ENCODE results near the gene NKX6-2. TPM values are rescaled to one million over a fixed set of nuclear protein-coding genes. Genes with fewer than 3 reads are reported as not detected.

The NKX6-2 gene
- total and polyA plus RNA-seq, 10 of the 15 experiments (the other 5 are each of a cell fraction or from before 2014, with no cell fraction given), result 0.45 to 1.8 TPM; not detected in 8

GRCh38 chr10:132740588-132740987 is 45.4 kb downstream of the NKX6-2 start:
- BruUV-seq (replicated peaks), result no TSS peak
- Histone ChIP-seq H3K79me2 (ENCODE audit: control insufficient read depth, insufficient read depth, low read length) (no peaks in the 10 kb centered on the region), H3K4me3 (no peak overlapping the region), H3K27ac (ENCODE audit: control insufficient read depth, insufficient read depth) (no peak overlapping the region), H3K4me2 (ENCODE audit: control insufficient read depth, insufficient read depth) (no peak overlapping the region), H3K4me1 (ENCODE audit: control insufficient read depth, insufficient read depth, low read length) (no peaks in the 10 kb centered on the region), H3K36me3 (ENCODE audit: control insufficient read depth in 2 of 2, insufficient read depth in 2 of 2, low read length in 1 of 2) (no peaks in the 10 kb centered on the region; a peak in 1 of 4 replicates), H2AFZ (ENCODE audit: control insufficient read depth, low read depth, low read length) (no peak overlapping the region), H3K27me3 (replicated peaks in 1 of 2; ENCODE audit: control insufficient read depth in 2 of 2, insufficient read depth in 2 of 2, low read length in 1 of 2) (no peaks in the 10 kb centered on the region), H3K9ac (ENCODE audit: control insufficient read depth, insufficient read depth, low read length) (no peak overlapping the region), H4K20me1 (ENCODE audit: control insufficient read depth, insufficient read depth) (no peaks in the 10 kb centered on the region), H3K9me3 (replicated peaks; ENCODE audit: control insufficient read depth, insufficient read depth, low read length) (no peaks in the 10 kb centered on the region)
- RAD21 ChIA-PET (ENCODE audit: unreplicated experiment), result no interaction called here
- in situ Hi-C loops (cut with MboI), result no loop called here
- CTCF ChIA-PET, result no interaction called here
- DNase-seq (ENCODE audit: low read depth, low spot score) (no peak), ATAC-seq (no peak), FAIRE-seq (no peak)
- intact Hi-C loops (cut with micrococcal nuclease; ENCODE audit: unreplicated experiment), result no loop called here
- TF ChIP-seq MLLT1 (IDR thresholded peaks at IDR 0.05), result no peak
- no peak for TF ChIP-seq LARP7 (IDR thresholded peaks at IDR 0.05)
- TF ChIP-seq PML (IDR thresholded peaks at IDR 0.05; ENCODE audit: low read length), result no peak
- no peak for TF ChIP-seq NBN (IDR thresholded peaks at IDR 0.05)
- TF ChIP-seq SUZ12 (IDR thresholded peaks at IDR 0.05; ENCODE audit: unreplicated experiment), result no peak
- TF ChIP-seq ASH2L (IDR thresholded peaks at IDR 0.05; ENCODE audit: borderline replicate concordance, low read depth), result no peak
- no peak for TF ChIP-seq SKIL (IDR thresholded peaks at IDR 0.05; ENCODE audit: low read depth, poor library complexity, severe bottlenecking)
- no peak for TF ChIP-seq ZNF384 (IDR thresholded peaks at IDR 0.05; ENCODE audit: borderline replicate concordance, low read depth, low read length)
- no peak for TF ChIP-seq BACH1 (IDR thresholded peaks at IDR 0.05; ENCODE audit: borderline replicate concordance)
- no peak for TF ChIP-seq NFYB (IDR thresholded peaks at IDR 0.05; ENCODE audit: insufficient read depth, low read depth, low read length)
- TF ChIP-seq CHD4 (IDR thresholded peaks at IDR 0.05), result no peak
- TF ChIP-seq CTCF (IDR thresholded peaks at IDR 0.05 in 2 of 3, conservative IDR thresholded peaks at IDR 0.05 in 1 of 3; ENCODE audit: control insufficient read depth in 2 of 3, extremely low read depth in 1 of 3, insufficient read depth in 1 of 3, low read depth in 3 of 3, low read length in 3 of 3), result no peak
- TF ChIP-seq RBBP5 (conservative IDR thresholded peaks at IDR 0.05), result no peak
- no peak for TF ChIP-seq NR2F1 (conservative IDR thresholded peaks at IDR 0.05)
- POLR2A ChIA-PET, result no interaction called here
- SMC1A ChIA-PET (ENCODE audit: uncharacterized antibody, unreplicated experiment), result no interaction called here
- 43% methylated on average over 6 of the region's 6 CpGs for WGBS (ENCODE audit: insufficient coverage, insufficient replicate concordance, low lambda C conversion rate, missing lambda C conversion rate)

Measured in GM12878 (cell line).